Suprapubic skin (tissue), 4 donors: ENCODE measurements around the gene KPNA2. TPM values are rescaled to one million over a fixed set of nuclear protein-coding genes. Genes with fewer than 3 reads are reported as not detected.
"Not testable (repeated sequence)": the region's sequence is repeated elsewhere in the genome, so short reads cannot be mapped to it uniquely, and the experiment has no call there.

ENCODE experiments used
- DNase-seq, 2 donors: peaks; one replicate each; pipeline ENCODE4 v3.0.0-alpha.2; 2019; ENCODE audit warnings: low spot score in 2 of 2
- H3K27ac ChIP-seq: fragments of 200-600 bp; sonication (generic); one replicate; pipeline ENCODE4 v1.5.1; 2019
- H3K27me3 ChIP-seq: fragments of 200-600 bp; sonication (generic); one replicate; pipeline ENCODE4 v1.5.1; 2019
- H3K36me3 ChIP-seq: fragments of 200-600 bp; sonication (generic); one replicate; pipeline ENCODE4 v1.5.1; 2019
- H3K4me1 ChIP-seq: fragments of 200-600 bp; sonication (generic); one replicate; pipeline ENCODE4 v1.5.1; 2019
- H3K4me3 ChIP-seq: fragments of 200-600 bp; sonication (generic); one replicate; pipeline ENCODE4 v1.5.1; 2019; ENCODE audit warnings: mild to moderate bottlenecking
- H3K9me3 ChIP-seq: fragments of 200-600 bp; sonication (generic); one replicate; pipeline ENCODE4 v1.5.1; 2019
- CTCF ChIP-seq, 2 donors: fragments of 200-600 bp in 1 of 2; fragments of 450-650 bp in 1 of 2; sonication (generic) in 1 of 2; IDR thresholded peaks; one replicate each; pipeline ENCODE4 v1.5.1; 2016 to 2019; ENCODE audit warnings: antibody characterized with exemption in 2 of 2, mild to moderate bottlenecking in 1 of 2, moderate library complexity in 1 of 2
- EP300 ChIP-seq: sonication (generic); formaldehyde crosslinking; IDR thresholded peaks from one replicate; pipeline ENCODE4 v1.6.1; 2017; ENCODE audit warnings: antibody characterized with exemption
- POLR2A ChIP-seq, 2 donors: fragments of 450-650 bp; IDR thresholded peaks; one replicate each; pipeline ENCODE4 v1.6.1; 2017; ENCODE audit warnings: antibody characterized with exemption in 2 of 2, mild to moderate bottlenecking in 2 of 2, moderate library complexity in 2 of 2
- POLR2AphosphoS5 ChIP-seq, 3 donors: sonication (generic); formaldehyde crosslinking; IDR thresholded peaks; one replicate each; pipeline ENCODE4 v1.6.1; 2017; ENCODE audit warnings: antibody characterized with exemption in 3 of 3
- WGBS: methylation state at CpG from one replicate; pipeline ENCODE4 v1.1.5; 2018; 5-methylcytosine and 5-hydroxymethylcytosine counted together
- total RNA-seq, 4 donors: library from RNA; depleted of rRNA; stranded (reverse); fragments of >200 nt; gene quantifications; one replicate each; pipeline ENCODE4 v1.1.0, GENCODE V29; 2016

The KPNA2 gene
- total RNA-seq, 4 donors from 2014 or later = 6.4 to 38.8 (median 26.9) TPM

DNA sequence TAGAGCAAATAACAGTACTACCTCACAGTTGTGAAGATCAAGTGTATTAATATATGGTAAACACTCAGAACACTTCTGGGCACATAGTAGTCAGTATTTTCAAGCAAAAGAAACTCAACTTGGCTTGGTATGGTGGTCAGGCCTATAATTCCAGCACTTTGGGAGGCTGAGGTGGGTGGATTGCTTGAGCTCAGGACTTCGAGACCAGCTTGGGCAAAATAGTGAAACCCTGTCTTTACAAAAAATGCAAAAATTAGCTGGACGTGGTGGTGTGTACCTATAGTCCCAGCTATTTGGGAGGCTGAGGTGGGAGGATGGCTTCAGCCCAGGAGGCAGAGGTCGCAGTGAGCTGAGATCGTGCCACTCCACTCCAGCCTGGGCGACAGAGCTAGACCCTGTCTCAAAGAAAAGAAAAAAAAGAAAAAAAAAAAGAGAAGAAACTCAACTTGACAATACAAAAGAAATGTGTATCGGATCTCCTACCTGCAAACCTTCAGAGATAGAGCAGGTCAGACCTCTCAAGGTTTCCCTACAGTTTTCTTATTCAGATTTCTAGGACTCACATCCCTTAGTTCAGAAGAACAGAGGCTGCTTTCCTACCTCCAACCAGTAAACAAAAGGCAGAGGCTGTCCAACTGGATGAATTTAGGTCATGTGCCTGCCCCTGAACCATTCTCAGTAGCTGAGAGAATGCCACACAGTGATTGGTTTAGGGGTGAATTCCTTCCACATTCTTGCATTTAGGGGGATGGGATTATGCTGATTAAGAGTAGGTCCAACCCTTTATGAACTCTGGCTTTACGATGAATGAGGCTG, 1.7 kb upstream of the KPNA2 start:
- Histone ChIP-seq H3K9me3 (no peaks in the 10 kb centered on the region), H3K4me3 (no peak overlapping the region), H3K27ac (no peak overlapping the region), H3K27me3 (no peaks in the 10 kb centered on the region), H3K4me1 (peaks cover 14% of the 10 kb centered on the region), H3K36me3 (peaks cover 8% of the 10 kb centered on the region)
- WGBS = 88% methylated on average over 7 of the region's 7 CpGs
- TF ChIP-seq EP300 = no peak
- TF ChIP-seq POLR2A (IDR thresholded peaks at IDR 0.05) = no peak
- TF ChIP-seq CTCF (IDR thresholded peaks at IDR 0.05) = no peak
- no peak for TF ChIP-seq POLR2AphosphoS5 (IDR thresholded peaks at IDR 0.05)
- DNase-seq = no peak

- no peaks in the 10 kb centered on the region for H3K27me3 ChIP-seq
- H3K9me3 ChIP-seq = no peaks in the 10 kb centered on the region
- DNase-seq = no peak
- H3K4me3 ChIP-seq = no peak overlapping the region
- TF ChIP-seq CTCF (IDR thresholded peaks at IDR 0.05) (no peak), EP300 (no peak)
- WGBS = 61% methylated on average over 1 of the region's 1 CpG
- H3K4me1 ChIP-seq = peaks cover 14% of the 10 kb centered on the region
- H3K27ac ChIP-seq = no peak overlapping the region
- H3K36me3 ChIP-seq = peaks cover 12% of the 10 kb centered on the region
These were observed 1.1 kb upstream of the KPNA2 start for GRCh38 chr17:68034452-68034776.

GRCh38 chr17:68035131-68035522, 408 bp upstream of the KPNA2 start:
- no peak for TF ChIP-seq POLR2A (IDR thresholded peaks at IDR 0.05)
- TF ChIP-seq CTCF (IDR thresholded peaks at IDR 0.05) = no peak
- no peak for TF ChIP-seq EP300
- TF ChIP-seq POLR2AphosphoS5 (IDR thresholded peaks at IDR 0.05) = no peak
- WGBS = 2% methylated on average over 26 of the region's 27 CpGs
- H3K27ac ChIP-seq = no peak overlapping the region
- H3K27me3 ChIP-seq = no peaks in the 10 kb centered on the region
- H3K4me1 ChIP-seq = peaks cover 14% of the 10 kb centered on the region
- H3K36me3 ChIP-seq = peaks cover 16% of the 10 kb centered on the region
- peak; percentile 94 to 95 for DNase-seq
- no peaks in the 10 kb centered on the region for H3K9me3 ChIP-seq
- peak overlapping the region; percentile 74 for H3K4me3 ChIP-seq

GRCh38 chr17:68036304-68037147, 991 bp downstream of the KPNA2 start:
- Histone ChIP-seq H3K9me3 (no peaks in the 10 kb centered on the region), H3K4me1 (peaks cover 14% of the 10 kb centered on the region), H3K36me3 (peaks cover 27% of the 10 kb centered on the region), H3K27ac (peak overlapping the region; percentile 57), H3K4me3 (peak overlapping the region; percentile 74), H3K27me3 (no peaks in the 10 kb centered on the region)
- TF ChIP-seq POLR2A (IDR thresholded peaks at IDR 0.05) (no peak), EP300 (no peak), CTCF (IDR thresholded peaks at IDR 0.05) (no peak), POLR2AphosphoS5 (IDR thresholded peaks at IDR 0.05) (no peak)
- WGBS = 18% methylated on average over 11 of the region's 11 CpGs
- DNase-seq = no peak

- WGBS = 92% methylated on average over 9 of the region's 9 CpGs
- peaks cover 34% of the 10 kb centered on the region for H3K36me3 ChIP-seq
- no peak for DNase-seq
- no peak overlapping the region for H3K27ac ChIP-seq
- no peak overlapping the region for H3K4me3 ChIP-seq
- H3K4me1 ChIP-seq = peaks cover 9% of the 10 kb centered on the region
- TF ChIP-seq POLR2A (IDR thresholded peaks at IDR 0.05) (no peak), EP300 (no peak), CTCF (IDR thresholded peaks at IDR 0.05) (no peak), POLR2AphosphoS5 (IDR thresholded peaks at IDR 0.05) (no peak)
- no peaks in the 10 kb centered on the region for H3K27me3 ChIP-seq
- no peaks in the 10 kb centered on the region for H3K9me3 ChIP-seq
These were observed 11.8 kb downstream of the KPNA2 start for GRCh38 chr17:68047153-68047846.

GRCh38 chr17:68047890-68048542, 12.5 kb downstream of the KPNA2 start:
- H3K27ac ChIP-seq, DNase-seq, H3K27me3 ChIP-seq, H3K9me3 ChIP-seq, H3K4me3 ChIP-seq: not testable (repeated sequence)
- Histone ChIP-seq H3K36me3 (peaks cover 26% of the 10 kb centered on the region), H3K4me1 (peaks cover 12% of the 10 kb centered on the region)
- 64% methylated on average over 7 of the region's 7 CpGs for WGBS
